ENCODE data around the gene ENPP3. TPM values are rescaled to one million over a fixed set of nuclear protein-coding genes. Genes with fewer than 3 reads are reported as not detected.

Gene ENPP3
- total and polyA plus RNA-seq, 3 donors from 2014 or later = 1.6 to 3.3 (median 2.8) TPM

DNA sequence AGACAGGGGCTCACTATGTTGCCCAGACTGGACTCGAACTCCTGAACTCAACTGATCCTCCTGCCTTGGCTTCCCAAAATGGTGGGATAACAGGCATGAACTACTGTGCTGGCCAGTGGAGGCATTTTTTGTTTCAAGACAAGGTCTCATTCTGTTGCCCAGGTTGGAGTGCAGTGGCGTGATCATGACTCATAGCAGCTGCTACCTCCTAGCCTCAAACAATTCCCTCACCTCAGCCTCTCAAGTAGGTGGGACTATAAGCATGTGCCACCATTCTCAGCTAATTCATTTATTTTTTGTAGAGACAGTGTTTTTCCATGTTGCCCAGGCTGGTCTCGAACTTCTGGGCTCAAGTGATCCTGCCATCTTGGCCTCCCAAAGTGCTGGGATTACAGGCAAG lies 17.2 kb downstream of the ENPP3 start:
- Histone ChIP-seq H3K27ac (no peak overlapping the region), H3K36me3 (ENCODE audit: low read depth, missing control alignments) (no peaks in the 10 kb centered on the region), H3K9me3 (no peaks in the 10 kb centered on the region), H3K4me3 (no peak overlapping the region), H3K27me3 (no peaks in the 10 kb centered on the region), H3K4me1 (no peaks in the 10 kb centered on the region)
- DNase-seq = no peak
- WGBS, 2 donors = 94 to 96% methylated on average over 3 of the region's 3 CpGs
- no peak for TF ChIP-seq POLR2A (IDR thresholded peaks at IDR 0.05)
- TF ChIP-seq, protein P1, sequence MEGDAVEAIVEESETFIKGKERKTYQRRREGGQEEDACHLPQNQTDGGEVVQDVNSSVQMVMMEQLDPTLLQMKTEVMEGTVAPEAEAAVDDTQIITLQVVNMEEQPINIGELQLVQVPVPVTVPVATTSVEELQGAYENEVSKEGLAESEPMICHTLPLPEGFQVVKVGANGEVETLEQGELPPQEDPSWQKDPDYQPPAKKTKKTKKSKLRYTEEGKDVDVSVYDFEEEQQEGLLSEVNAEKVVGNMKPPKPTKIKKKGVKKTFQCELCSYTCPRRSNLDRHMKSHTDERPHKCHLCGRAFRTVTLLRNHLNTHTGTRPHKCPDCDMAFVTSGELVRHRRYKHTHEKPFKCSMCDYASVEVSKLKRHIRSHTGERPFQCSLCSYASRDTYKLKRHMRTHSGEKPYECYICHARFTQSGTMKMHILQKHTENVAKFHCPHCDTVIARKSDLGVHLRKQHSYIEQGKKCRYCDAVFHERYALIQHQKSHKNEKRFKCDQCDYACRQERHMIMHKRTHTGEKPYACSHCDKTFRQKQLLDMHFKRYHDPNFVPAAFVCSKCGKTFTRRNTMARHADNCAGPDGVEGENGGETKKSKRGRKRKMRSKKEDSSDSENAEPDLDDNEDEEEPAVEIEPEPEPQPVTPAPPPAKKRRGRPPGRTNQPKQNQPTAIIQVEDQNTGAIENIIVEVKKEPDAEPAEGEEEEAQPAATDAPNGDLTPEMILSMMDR (IDR thresholded peaks at IDR 0.05) = no peak
- intact Hi-C loops (cut with DNase I; ENCODE audit: low total_unique reads) = no loop called here

DNA sequence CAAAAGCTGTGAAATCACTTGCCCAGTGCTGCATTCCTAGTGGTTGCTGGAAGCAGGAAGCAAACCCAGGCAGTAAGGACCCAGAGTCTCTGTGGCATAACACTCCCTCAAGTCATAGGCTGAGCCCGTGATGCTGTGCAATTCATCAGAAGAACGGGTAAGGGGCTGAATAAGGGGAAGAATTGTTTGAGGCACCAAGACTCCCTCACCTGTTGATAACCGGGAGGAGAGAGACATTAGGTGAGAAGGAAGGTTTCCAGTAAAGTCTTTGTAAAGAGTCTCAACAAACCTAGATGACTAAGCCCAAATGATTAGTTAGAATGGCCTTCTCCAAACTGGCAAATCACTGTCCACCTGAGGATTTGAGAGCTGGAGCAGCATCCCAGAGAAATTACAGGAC lies 18.3 kb downstream of the ENPP3 start:
- H3K4me3 ChIP-seq = no peak overlapping the region
- intact Hi-C loops (cut with DNase I; ENCODE audit: low total_unique reads) = no loop called here
- DNase-seq = no peak
- H3K4me1 ChIP-seq = no peaks in the 10 kb centered on the region
- 94 to 96% methylated on average over 3 of the region's 3 CpGs for WGBS, 2 donors
- H3K9me3 ChIP-seq = no peaks in the 10 kb centered on the region
- H3K27me3 ChIP-seq = no peaks in the 10 kb centered on the region
- no peak for TF ChIP-seq POLR2A (IDR thresholded peaks at IDR 0.05)
- TF ChIP-seq, protein P1 (IDR thresholded peaks at IDR 0.05) = no peak
- H3K36me3 ChIP-seq (ENCODE audit: low read depth, missing control alignments) = no peaks in the 10 kb centered on the region
- H3K27ac ChIP-seq = no peak overlapping the region

DNA sequence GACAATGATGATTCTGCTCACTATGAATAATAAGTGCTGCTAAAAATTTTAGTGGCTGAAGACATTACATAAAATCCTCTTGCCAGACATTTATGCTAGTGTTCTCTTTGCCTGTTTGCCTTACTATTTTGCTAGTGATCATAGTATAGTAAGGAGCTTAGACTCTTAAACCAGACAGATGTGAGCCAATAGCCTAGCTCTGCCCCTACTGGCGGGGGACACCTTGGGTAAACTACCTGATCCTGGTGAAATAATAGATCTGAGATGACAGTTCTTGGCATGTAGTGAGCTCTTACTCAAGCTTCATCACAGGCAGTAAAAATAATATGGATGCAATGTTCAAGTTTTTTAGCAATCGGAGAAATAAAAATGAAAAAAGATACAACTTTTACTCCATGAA lies 18.8 kb downstream of the ENPP3 start:
- Histone ChIP-seq H3K9me3 (no peaks in the 10 kb centered on the region), H3K36me3 (ENCODE audit: low read depth, missing control alignments) (no peaks in the 10 kb centered on the region), H3K4me1 (no peaks in the 10 kb centered on the region), H3K4me3 (no peak overlapping the region), H3K27ac (no peak overlapping the region), H3K27me3 (no peaks in the 10 kb centered on the region)
- intact Hi-C loops (cut with DNase I; ENCODE audit: low total_unique reads) = no loop called here
- TF ChIP-seq, protein P1 (IDR thresholded peaks at IDR 0.05) = no peak
- TF ChIP-seq POLR2A (IDR thresholded peaks at IDR 0.05) = no peak
- no peak for DNase-seq
- 89 to 98% methylated on average over 2 of the region's 2 CpGs for whole genome bisulfite sequencing, 2 donors

DNA sequence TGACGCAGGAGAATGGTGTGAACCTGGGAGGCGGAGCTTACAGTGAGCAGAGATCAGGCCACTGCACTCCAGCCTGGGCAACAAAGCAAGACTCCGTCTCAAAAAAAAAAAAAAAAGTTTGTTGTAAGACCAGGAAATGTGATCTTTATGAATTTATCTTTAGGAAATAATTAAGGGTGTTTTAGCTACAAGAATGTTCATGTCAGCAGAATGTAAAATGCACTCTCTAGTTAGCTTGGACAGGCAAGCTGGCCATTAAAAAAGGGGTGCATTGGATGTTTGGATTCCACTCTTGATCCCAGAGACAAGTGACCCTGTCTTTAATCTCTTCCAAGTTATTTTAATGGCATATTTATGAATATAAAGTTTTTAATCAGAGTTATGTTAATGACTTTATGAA lies 19.6 kb downstream of the ENPP3 start:
- 88 to 91% methylated on average over 3 of the region's 3 CpGs for WGBS, 2 donors
- Histone ChIP-seq H3K4me1 (no peaks in the 10 kb centered on the region), H3K9me3 (no peaks in the 10 kb centered on the region), H3K4me3 (no peak overlapping the region), H3K27me3 (no peaks in the 10 kb centered on the region), H3K27ac (no peak overlapping the region), H3K36me3 (ENCODE audit: low read depth, missing control alignments) (no peaks in the 10 kb centered on the region)
- TF ChIP-seq, protein P1 (IDR thresholded peaks at IDR 0.05) = no peak
- TF ChIP-seq POLR2A (IDR thresholded peaks at IDR 0.05) = no peak
- DNase-seq = no peak
- intact Hi-C loops (cut with DNase I; ENCODE audit: low total_unique reads) = no loop called here

DNA sequence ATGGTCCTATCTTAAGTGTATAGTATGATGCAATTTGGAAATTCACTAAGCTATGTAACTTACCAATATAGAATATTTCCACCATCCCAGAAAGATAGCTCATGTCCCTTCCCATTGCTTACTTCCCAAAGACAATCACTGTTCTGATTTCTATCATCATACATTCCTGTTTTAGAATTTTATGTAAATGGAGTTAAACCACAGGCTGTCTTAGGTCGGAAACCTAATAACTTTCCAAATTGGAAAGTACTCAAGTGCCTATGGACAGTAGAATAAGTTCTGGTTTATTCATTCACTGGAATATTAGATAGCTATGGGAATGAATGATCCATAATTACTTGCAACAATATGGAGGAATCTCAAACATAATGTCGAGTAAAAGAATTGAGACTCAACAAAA lies 20.1 kb downstream of the ENPP3 start:
- intact Hi-C loops (cut with DNase I; ENCODE audit: low total_unique reads) = no loop called here
- no peak for DNase-seq
- Histone ChIP-seq H3K9me3 (no peaks in the 10 kb centered on the region), H3K36me3 (ENCODE audit: low read depth, missing control alignments) (no peaks in the 10 kb centered on the region), H3K27me3 (no peaks in the 10 kb centered on the region), H3K4me3 (no peak overlapping the region), H3K4me1 (no peaks in the 10 kb centered on the region), H3K27ac (no peak overlapping the region)
- 90 to 96% methylated on average over 2 of the region's 2 CpGs for WGBS, 2 donors
- no peak for TF ChIP-seq POLR2A (IDR thresholded peaks at IDR 0.05)
- TF ChIP-seq, protein P1 (IDR thresholded peaks at IDR 0.05) = no peak

Data from testis (tissue), 3 donors.